Activated naive CD4-positive, alpha-beta T cell treated with anti-CD3 and anti-CD28 coated beads, Interleukin-2, amount 50 U/mL, for 24 hours (primary cell): Measurements from ENCODE around the gene CDH12.
"Not testable (repeated sequence)": the region's sequence is repeated elsewhere in the genome, so short reads cannot be mapped to it uniquely, and the experiment has no call there.

Source experiments
- H3K27ac Mint-ChIP-seq: one replicate; pipeline ENCODE4 v1.8.0; 2021; ENCODE audit warnings: mild to moderate bottlenecking, mixed read lengths
- H3K27me3 Mint-ChIP-seq: one replicate; pipeline ENCODE4 v1.8.0; 2021; ENCODE audit warnings: mixed read lengths
- H3K36me3 Mint-ChIP-seq: one replicate; pipeline ENCODE4 v1.8.0; 2021; ENCODE audit warnings: mixed read lengths
- H3K4me1 Mint-ChIP-seq: one replicate; pipeline ENCODE4 v1.8.0; 2021; ENCODE audit warnings: mixed read lengths
- H3K4me3 Mint-ChIP-seq: one replicate; pipeline ENCODE4 v1.8.0; 2021; ENCODE audit warnings: mild to moderate bottlenecking, mixed read lengths
- H3K9me3 Mint-ChIP-seq: one replicate; pipeline ENCODE4 v1.8.0; 2021; ENCODE audit warnings: mixed read lengths

The CDH12 gene

GRCh38 chr5:22012893-22013292 lies 840.3 kb downstream of the CDH12 start:
- not testable (repeated sequence) for H3K27me3 Mint-ChIP-seq, H3K27ac Mint-ChIP-seq, H3K4me3 Mint-ChIP-seq, H3K36me3 Mint-ChIP-seq, H3K9me3 Mint-ChIP-seq, H3K4me1 Mint-ChIP-seq

- not testable (repeated sequence) for H3K9me3 Mint-ChIP-seq, H3K4me1 Mint-ChIP-seq, H3K36me3 Mint-ChIP-seq, H3K27me3 Mint-ChIP-seq, H3K27ac Mint-ChIP-seq, H3K4me3 Mint-ChIP-seq
Observed at GRCh38 chr5:22010808-22011207, 842.3 kb downstream of the CDH12 start.

DNA sequence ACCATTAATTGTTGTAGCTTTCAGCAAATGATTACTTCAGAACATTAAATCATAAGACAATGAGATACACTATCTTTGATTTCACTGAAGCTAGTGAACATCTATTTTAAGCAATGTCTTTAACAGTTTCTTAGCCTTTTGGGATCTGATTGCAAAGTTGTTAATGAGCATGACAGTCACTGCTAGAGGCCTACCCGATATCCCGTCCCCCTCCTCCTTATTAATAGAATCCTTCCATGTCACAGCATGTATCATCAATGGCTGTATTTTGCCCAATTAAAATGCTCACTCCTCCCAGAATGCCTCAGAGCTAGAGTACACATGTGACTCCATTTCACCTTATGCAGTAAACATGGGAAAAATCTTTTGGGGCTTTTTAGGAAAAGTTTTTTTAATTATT lies 852.0 kb downstream of the CDH12 start:
- not testable (repeated sequence) for H3K4me3 Mint-ChIP-seq, H3K27ac Mint-ChIP-seq, H3K36me3 Mint-ChIP-seq, H3K27me3 Mint-ChIP-seq, H3K4me1 Mint-ChIP-seq, H3K9me3 Mint-ChIP-seq

GRCh38 chr5:21985799-21986198 lies 867.3 kb downstream of the CDH12 start:
- H3K9me3 Mint-ChIP-seq, H3K36me3 Mint-ChIP-seq, H3K4me1 Mint-ChIP-seq, H3K27me3 Mint-ChIP-seq, H3K27ac Mint-ChIP-seq, H3K4me3 Mint-ChIP-seq: not testable (repeated sequence)

- H3K27ac Mint-ChIP-seq, H3K9me3 Mint-ChIP-seq, H3K4me3 Mint-ChIP-seq, H3K36me3 Mint-ChIP-seq, H3K27me3 Mint-ChIP-seq, H3K4me1 Mint-ChIP-seq: not testable (repeated sequence)
Observed at GRCh38 chr5:21951571-21951970, 901.6 kb downstream of the CDH12 start.

DNA sequence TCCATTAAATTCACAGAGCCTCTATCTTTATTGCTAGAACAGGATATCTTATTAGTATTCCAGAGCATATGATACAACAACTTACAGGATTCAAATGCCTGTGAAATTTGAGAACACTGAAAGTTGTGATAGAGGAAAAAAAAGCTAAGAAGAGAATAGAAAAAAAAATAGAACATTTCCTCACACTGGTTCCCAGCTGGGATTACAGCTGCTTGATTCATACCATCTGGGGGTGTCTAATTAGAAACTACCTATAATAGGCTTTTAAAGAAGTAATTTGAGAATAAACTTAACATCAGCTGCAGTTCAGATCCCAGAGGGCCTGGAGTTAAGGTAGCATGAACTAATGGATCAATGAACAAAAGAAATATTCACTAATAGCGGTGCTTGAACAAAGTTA lies 922.0 kb downstream of the CDH12 start:
- H3K4me1 Mint-ChIP-seq = no peaks in the 10 kb centered on the region
- H3K27ac Mint-ChIP-seq = no peak overlapping the region
- no peaks in the 10 kb centered on the region for H3K27me3 Mint-ChIP-seq
- peaks cover 18% of the 10 kb centered on the region for H3K9me3 Mint-ChIP-seq
- no peaks in the 10 kb centered on the region for H3K36me3 Mint-ChIP-seq
- H3K4me3 Mint-ChIP-seq = no peak overlapping the region

DNA sequence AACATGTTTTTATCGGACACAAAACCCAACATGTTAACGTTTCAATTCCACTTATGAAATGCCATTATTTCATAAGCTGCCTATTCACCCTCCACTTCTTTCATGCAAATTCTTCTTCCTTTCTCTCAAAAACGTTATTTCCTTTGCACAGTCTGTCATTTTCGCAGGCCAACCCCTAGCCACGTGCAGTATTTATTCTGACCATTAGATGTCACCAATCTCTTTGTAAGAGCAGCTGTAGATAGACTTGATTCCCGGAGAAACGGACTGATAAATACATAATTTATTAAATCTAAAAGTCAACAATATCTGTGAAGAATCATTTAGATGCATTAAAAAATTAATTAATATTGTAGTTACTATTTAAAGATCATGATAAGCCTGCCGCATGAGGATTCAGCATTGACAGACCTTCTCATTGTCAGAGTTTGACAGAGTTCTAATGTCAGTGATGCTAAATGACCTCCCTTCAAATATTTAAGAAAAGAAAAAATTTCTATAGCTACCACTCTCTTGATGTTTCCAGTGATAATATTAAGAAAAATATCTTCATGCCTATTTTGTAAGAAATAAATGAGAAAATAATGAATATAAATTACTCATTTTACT lies 933.6 kb downstream of the CDH12 start:
- no peaks in the 10 kb centered on the region for H3K27me3 Mint-ChIP-seq
- no peaks in the 10 kb centered on the region for H3K36me3 Mint-ChIP-seq
- no peaks in the 10 kb centered on the region for H3K4me1 Mint-ChIP-seq
- H3K9me3 Mint-ChIP-seq = peaks cover 6% of the 10 kb centered on the region
- H3K27ac Mint-ChIP-seq = no peak overlapping the region
- no peak overlapping the region for H3K4me3 Mint-ChIP-seq

DNA sequence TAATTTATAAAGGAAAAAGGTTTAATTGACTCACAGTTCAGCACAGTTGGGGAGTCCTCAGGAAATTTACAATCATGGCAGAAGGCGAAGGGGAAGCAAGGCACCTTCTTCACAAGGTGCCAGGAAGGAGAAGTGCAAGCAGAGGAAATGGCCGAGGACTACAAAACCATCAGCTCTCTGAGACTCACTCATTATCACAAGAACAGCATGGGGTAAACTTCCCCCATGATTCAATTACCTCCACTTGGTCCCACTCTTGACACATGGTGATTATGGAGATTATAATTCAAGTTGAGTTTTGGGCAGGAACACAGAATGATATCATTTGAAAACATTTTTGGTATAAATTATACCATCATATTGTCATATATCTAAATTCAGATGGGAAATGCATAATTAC lies 934.7 kb downstream of the CDH12 start:
- Mint-ChIP-seq H3K4me1 (no peaks in the 10 kb centered on the region), H3K9me3 (peaks cover 6% of the 10 kb centered on the region), H3K27ac (no peak overlapping the region), H3K36me3 (no peaks in the 10 kb centered on the region), H3K27me3 (no peaks in the 10 kb centered on the region), H3K4me3 (no peak overlapping the region)

DNA sequence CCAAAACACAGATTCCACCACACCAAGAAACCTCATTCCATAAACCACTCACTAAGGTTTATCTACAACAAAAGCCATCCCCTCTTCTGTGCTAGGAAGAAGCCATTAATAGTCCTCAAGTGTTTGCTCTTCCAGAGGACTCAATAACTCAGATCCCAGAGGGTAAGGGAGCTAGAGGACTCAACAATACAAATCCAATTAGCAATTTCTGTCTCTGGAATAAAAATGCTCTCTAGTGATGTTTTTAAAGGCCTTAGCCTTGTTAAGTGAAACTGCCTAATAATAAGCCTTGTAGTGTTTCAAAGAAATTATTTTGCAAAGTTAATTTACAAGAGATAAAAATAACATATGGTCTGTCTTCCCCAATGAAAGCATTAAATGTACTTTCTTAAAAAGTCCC lies 942.4 kb downstream of the CDH12 start:
- H3K9me3 Mint-ChIP-seq = peaks cover 6% of the 10 kb centered on the region
- H3K27me3 Mint-ChIP-seq = no peaks in the 10 kb centered on the region
- no peak overlapping the region for H3K4me3 Mint-ChIP-seq
- H3K27ac Mint-ChIP-seq = no peak overlapping the region
- no peaks in the 10 kb centered on the region for H3K4me1 Mint-ChIP-seq
- H3K36me3 Mint-ChIP-seq = no peaks in the 10 kb centered on the region

DNA sequence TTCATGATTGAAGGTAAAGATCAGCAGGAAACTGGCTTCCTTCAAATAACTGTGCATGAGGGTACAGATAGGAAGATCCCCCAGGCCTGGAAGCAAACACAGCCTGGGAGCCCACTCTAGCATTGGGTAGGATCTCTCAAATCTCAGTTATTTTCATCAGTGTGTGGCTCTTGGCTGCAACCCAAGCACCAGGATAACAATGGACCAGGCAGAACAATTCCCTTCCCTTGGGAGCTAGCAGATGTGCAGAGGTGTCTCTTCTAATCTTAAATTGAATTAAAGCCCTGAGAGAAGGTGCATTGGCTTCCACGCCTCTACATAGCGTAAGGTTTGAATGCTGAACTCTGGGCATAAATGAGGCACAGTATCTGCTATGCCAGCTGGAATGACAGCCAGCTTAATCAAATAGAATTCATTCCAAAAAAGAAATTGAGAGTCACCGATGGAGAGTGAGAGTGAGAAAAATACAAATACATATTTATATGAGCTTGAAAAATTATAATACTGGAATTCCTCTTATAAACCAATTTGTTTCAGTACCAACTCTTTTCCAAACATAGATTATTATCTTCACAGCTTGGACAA lies 957.3 kb downstream of the CDH12 start:
- Mint-ChIP-seq H3K27me3 (no peaks in the 10 kb centered on the region), H3K4me3 (no peak overlapping the region), H3K9me3 (no peaks in the 10 kb centered on the region), H3K27ac (no peak overlapping the region), H3K36me3 (no peaks in the 10 kb centered on the region), H3K4me1 (no peaks in the 10 kb centered on the region)

- Mint-ChIP-seq H3K36me3 (no peaks in the 10 kb centered on the region), H3K4me3 (no peak overlapping the region), H3K27me3 (no peaks in the 10 kb centered on the region), H3K27ac (no peak overlapping the region), H3K4me1 (no peaks in the 10 kb centered on the region), H3K9me3 (no peaks in the 10 kb centered on the region)
Observed at GRCh38 chr5:21893161-21893560, 960.0 kb downstream of the CDH12 start.

DNA sequence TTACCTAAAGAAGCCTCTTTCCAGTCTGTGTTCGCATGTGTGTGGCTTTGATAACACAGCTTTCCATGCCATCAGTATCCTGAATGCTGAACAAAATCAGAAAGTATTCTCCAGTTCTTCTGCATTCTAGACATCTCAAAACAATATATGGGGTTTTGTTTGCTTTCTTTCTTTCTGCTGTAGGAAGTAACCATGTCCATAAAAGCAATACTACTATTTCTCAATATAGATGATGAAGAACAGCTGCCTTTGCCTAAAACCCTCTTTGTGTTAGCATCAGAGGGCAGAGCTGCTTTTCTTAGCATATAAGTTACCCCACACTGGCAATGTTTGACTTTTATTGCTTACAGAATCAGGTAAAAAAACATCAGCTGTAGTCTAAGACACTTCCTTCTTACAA lies 963.6 kb downstream of the CDH12 start:
- Mint-ChIP-seq H3K36me3 (no peaks in the 10 kb centered on the region), H3K27ac (no peak overlapping the region), H3K4me3 (no peak overlapping the region), H3K9me3 (no peaks in the 10 kb centered on the region), H3K4me1 (no peaks in the 10 kb centered on the region), H3K27me3 (no peaks in the 10 kb centered on the region)

DNA sequence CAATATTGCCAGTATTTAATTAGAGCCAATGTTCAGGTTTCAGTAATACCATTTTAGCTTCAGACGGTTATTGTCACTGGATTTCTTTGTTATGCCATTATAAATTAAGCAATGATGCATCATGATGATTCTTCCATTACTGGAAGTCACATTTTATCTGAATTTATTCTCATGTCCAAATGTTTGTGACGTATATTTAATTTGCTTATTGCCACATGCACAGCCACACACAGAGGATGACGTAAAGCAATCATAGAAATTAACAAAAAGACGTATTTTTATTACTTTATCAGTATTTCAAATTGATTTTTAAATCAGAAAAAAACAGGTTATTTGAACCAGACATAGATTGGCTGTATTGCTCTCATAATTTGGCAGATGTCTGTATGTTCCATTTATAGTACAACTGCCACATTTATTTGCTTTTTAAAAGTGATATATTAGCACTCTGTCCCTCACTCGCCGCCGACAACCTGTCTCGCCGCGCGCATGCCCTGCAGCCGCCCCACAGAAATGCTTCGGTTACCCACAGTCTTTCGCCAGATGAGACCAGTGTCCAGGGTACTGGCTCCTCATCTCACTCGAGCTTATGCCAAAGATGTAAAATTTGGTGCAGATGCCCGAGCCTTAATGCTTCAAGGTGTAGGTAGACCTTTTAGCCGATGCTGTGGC lies 970.9 kb downstream of the CDH12 start:
- Mint-ChIP-seq H3K36me3 (no peaks in the 10 kb centered on the region), H3K4me3 (no peak overlapping the region), H3K27me3 (no peaks in the 10 kb centered on the region)

DNA sequence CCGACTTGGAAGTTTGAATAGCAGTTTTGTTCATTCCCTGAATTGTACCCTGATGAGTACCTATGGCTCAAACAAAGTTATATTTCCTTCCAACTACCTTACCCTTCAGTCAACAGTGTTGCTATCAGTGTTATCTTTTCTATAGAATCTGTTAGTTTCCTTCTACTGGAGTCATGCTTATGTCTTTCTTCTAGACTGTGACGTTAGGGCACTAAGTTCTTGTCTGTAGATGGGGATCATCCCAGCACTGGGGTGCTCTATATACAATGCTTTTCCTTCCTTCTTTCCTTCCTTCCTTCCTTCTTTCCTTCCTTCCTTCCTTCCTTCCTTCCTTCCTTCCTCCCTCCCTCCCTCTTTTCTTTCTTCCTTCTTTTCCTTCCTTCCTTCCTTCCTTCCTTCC lies 973.0 kb downstream of the CDH12 start:
- H3K9me3 Mint-ChIP-seq = peaks cover 13% of the 10 kb centered on the region
- H3K27ac Mint-ChIP-seq = no peak overlapping the region
- H3K4me1 Mint-ChIP-seq = no peaks in the 10 kb centered on the region
- no peaks in the 10 kb centered on the region for H3K36me3 Mint-ChIP-seq
- no peak overlapping the region for H3K4me3 Mint-ChIP-seq
- H3K27me3 Mint-ChIP-seq = no peaks in the 10 kb centered on the region

More for the DNA sequence above, 970.9 kb downstream of the CDH12 start:
- Mint-ChIP-seq H3K27ac (no peak overlapping the region), H3K4me1 (no peaks in the 10 kb centered on the region), H3K9me3 (peaks cover 9% of the 10 kb centered on the region)

DNA sequence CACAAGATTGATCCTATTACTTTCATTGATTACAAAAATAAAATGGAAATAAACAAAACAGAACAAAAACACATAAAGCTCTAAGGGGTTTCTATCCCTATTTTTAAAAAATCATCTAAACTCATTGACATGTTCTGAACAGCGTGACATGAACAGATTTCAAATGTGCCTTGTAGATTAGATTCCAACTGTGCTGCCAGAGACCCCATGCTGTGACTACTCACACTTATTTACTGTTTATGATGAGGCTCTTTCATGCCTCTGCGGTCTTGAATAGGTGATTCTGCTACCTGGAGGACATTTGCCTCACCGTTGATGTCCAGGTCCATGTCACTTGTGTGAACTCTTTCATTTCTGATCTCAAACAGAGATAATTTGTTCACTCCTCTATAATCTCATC lies 990.2 kb downstream of the CDH12 start:
- Mint-ChIP-seq H3K4me3 (no peak overlapping the region), H3K36me3 (no peaks in the 10 kb centered on the region), H3K27me3 (no peaks in the 10 kb centered on the region), H3K27ac (no peak overlapping the region), H3K9me3 (peaks cover 8% of the 10 kb centered on the region), H3K4me1 (no peaks in the 10 kb centered on the region)

GRCh38 chr5:21858441-21858840 lies 994.7 kb downstream of the CDH12 start:
- H3K4me1 Mint-ChIP-seq = no peaks in the 10 kb centered on the region
- H3K27me3 Mint-ChIP-seq = no peaks in the 10 kb centered on the region
- H3K9me3 Mint-ChIP-seq = peaks cover 7% of the 10 kb centered on the region
- no peak overlapping the region for H3K27ac Mint-ChIP-seq
- no peak overlapping the region for H3K4me3 Mint-ChIP-seq
- no peaks in the 10 kb centered on the region for H3K36me3 Mint-ChIP-seq

- Mint-ChIP-seq H3K9me3 (peaks cover 7% of the 10 kb centered on the region), H3K36me3 (no peaks in the 10 kb centered on the region), H3K27ac (no peak overlapping the region), H3K27me3 (no peaks in the 10 kb centered on the region), H3K4me1 (no peaks in the 10 kb centered on the region), H3K4me3 (no peak overlapping the region)
Observed at GRCh38 chr5:21856987-21857386, 996.2 kb downstream of the CDH12 start.
